ENCODE results near the gene SDHA. TPM values are rescaled to one million over a fixed set of nuclear protein-coding genes. Genes with fewer than 3 reads are reported as not detected.
"Not testable (repeated sequence)": the region's sequence is repeated elsewhere in the genome, so short reads cannot be mapped to it uniquely, and the experiment has no call there.

Gene SDHA
- total RNA-seq, 1 experiment from 2014 or later: 43.2 TPM

GRCh38 chr5:199197-199949, 18.7 kb upstream of the SDHA start:
- H3K27me3 ChIP-seq: no peaks in the 10 kb centered on the region
- no peak for DNase-seq
- H3K36me3 ChIP-seq: no peaks in the 10 kb centered on the region
- H3K9me3 ChIP-seq (replicated peaks): no peaks in the 10 kb centered on the region
- H3K4me3 ChIP-seq: no peak overlapping the region
- H3K4me1 ChIP-seq: no peaks in the 10 kb centered on the region
- H3K27ac ChIP-seq: no peak overlapping the region

- Histone ChIP-seq H3K27me3 (no peaks in the 10 kb centered on the region), H3K4me3 (no peak overlapping the region), H3K9me3 (replicated peaks) (no peaks in the 10 kb centered on the region), H3K27ac (no peak overlapping the region), H3K4me1 (no peaks in the 10 kb centered on the region), H3K36me3 (no peaks in the 10 kb centered on the region)
- no peak for DNase-seq
These were observed 18.0 kb upstream of the SDHA start for GRCh38 chr5:199950-200645.

GRCh38 chr5:200985-201384, 17.1 kb upstream of the SDHA start:
- no peaks in the 10 kb centered on the region for H3K4me1 ChIP-seq
- H3K36me3 ChIP-seq: no peaks in the 10 kb centered on the region
- no peaks in the 10 kb centered on the region for H3K27me3 ChIP-seq
- no peak overlapping the region for H3K4me3 ChIP-seq
- H3K27ac ChIP-seq: no peak overlapping the region
- no peaks in the 10 kb centered on the region for H3K9me3 ChIP-seq (replicated peaks)
- no peak for DNase-seq

- Histone ChIP-seq H3K36me3 (no peaks in the 10 kb centered on the region), H3K4me1 (no peaks in the 10 kb centered on the region), H3K27ac (no peak overlapping the region), H3K4me3 (no peak overlapping the region), H3K27me3 (no peaks in the 10 kb centered on the region), H3K9me3 (replicated peaks) (no peaks in the 10 kb centered on the region)
- no peak for DNase-seq
These were observed 16.4 kb upstream of the SDHA start for GRCh38 chr5:201672-202071.

GRCh38 chr5:203246-203930, 14.7 kb upstream of the SDHA start:
- Histone ChIP-seq H3K4me3 (no peak overlapping the region), H3K27ac (no peak overlapping the region), H3K9me3 (replicated peaks) (no peaks in the 10 kb centered on the region), H3K27me3 (no peaks in the 10 kb centered on the region), H3K36me3 (no peaks in the 10 kb centered on the region), H3K4me1 (no peaks in the 10 kb centered on the region)
- DNase-seq: no peak

- no peaks in the 10 kb centered on the region for H3K9me3 ChIP-seq (replicated peaks)
- H3K4me3 ChIP-seq: no peak overlapping the region
- no peaks in the 10 kb centered on the region for H3K4me1 ChIP-seq
- no peaks in the 10 kb centered on the region for H3K27me3 ChIP-seq
- no peak for DNase-seq
- H3K27ac ChIP-seq: no peak overlapping the region
- no peaks in the 10 kb centered on the region for H3K36me3 ChIP-seq
These were observed 14.1 kb upstream of the SDHA start for GRCh38 chr5:204001-204400.

GRCh38 chr5:204462-204861, 13.7 kb upstream of the SDHA start:
- H3K4me1 ChIP-seq: no peaks in the 10 kb centered on the region
- H3K4me3 ChIP-seq: no peak overlapping the region
- H3K9me3 ChIP-seq (replicated peaks): no peaks in the 10 kb centered on the region
- no peaks in the 10 kb centered on the region for H3K36me3 ChIP-seq
- no peak for DNase-seq
- no peak overlapping the region for H3K27ac ChIP-seq
- no peaks in the 10 kb centered on the region for H3K27me3 ChIP-seq

GRCh38 chr5:204966-205670, 13.0 kb upstream of the SDHA start:
- no peaks in the 10 kb centered on the region for H3K27me3 ChIP-seq
- H3K4me3 ChIP-seq: no peak overlapping the region
- no peak for DNase-seq
- no peaks in the 10 kb centered on the region for H3K36me3 ChIP-seq
- no peaks in the 10 kb centered on the region for H3K9me3 ChIP-seq (replicated peaks)
- H3K27ac ChIP-seq: no peak overlapping the region
- no peaks in the 10 kb centered on the region for H3K4me1 ChIP-seq

GRCh38 chr5:206406-206805, 11.7 kb upstream of the SDHA start:
- Histone ChIP-seq H3K36me3 (no peaks in the 10 kb centered on the region), H3K4me1 (no peaks in the 10 kb centered on the region), H3K27ac (no peak overlapping the region), H3K9me3 (replicated peaks) (no peaks in the 10 kb centered on the region), H3K4me3 (no peak overlapping the region), H3K27me3 (no peaks in the 10 kb centered on the region)
- DNase-seq: no peak

GRCh38 chr5:206927-207536, 11.1 kb upstream of the SDHA start:
- Histone ChIP-seq H3K4me1 (no peaks in the 10 kb centered on the region), H3K36me3 (no peaks in the 10 kb centered on the region), H3K27me3 (no peaks in the 10 kb centered on the region), H3K4me3 (no peak overlapping the region), H3K9me3 (replicated peaks) (no peaks in the 10 kb centered on the region), H3K27ac (no peak overlapping the region)
- no peak for DNase-seq

- Histone ChIP-seq H3K36me3 (no peaks in the 10 kb centered on the region), H3K27ac (no peak overlapping the region), H3K9me3 (replicated peaks) (no peaks in the 10 kb centered on the region), H3K27me3 (no peaks in the 10 kb centered on the region), H3K4me1 (no peaks in the 10 kb centered on the region), H3K4me3 (no peak overlapping the region)
- no peak for DNase-seq
These were observed 10.5 kb upstream of the SDHA start for GRCh38 chr5:207599-207998.

- no peak for DNase-seq
- H3K36me3 ChIP-seq: no peaks in the 10 kb centered on the region
- no peaks in the 10 kb centered on the region for H3K4me1 ChIP-seq
- no peaks in the 10 kb centered on the region for H3K27me3 ChIP-seq
- no peak overlapping the region for H3K4me3 ChIP-seq
- H3K9me3 ChIP-seq (replicated peaks): no peaks in the 10 kb centered on the region
- H3K27ac ChIP-seq: no peak overlapping the region
These were observed 9.5 kb upstream of the SDHA start for GRCh38 chr5:208449-209114.

- Histone ChIP-seq H3K4me3 (no peak overlapping the region), H3K27ac (no peak overlapping the region), H3K36me3 (no peaks in the 10 kb centered on the region), H3K4me1 (no peaks in the 10 kb centered on the region), H3K27me3 (no peaks in the 10 kb centered on the region), H3K9me3 (replicated peaks) (no peaks in the 10 kb centered on the region)
- DNase-seq: no peak
These were observed 4.2 kb upstream of the SDHA start for GRCh38 chr5:213803-214395.

- not testable (repeated sequence) for H3K9me3 ChIP-seq (replicated peaks); DNase-seq; H3K27ac ChIP-seq; H3K4me1 ChIP-seq; H3K27me3 ChIP-seq; H3K4me3 ChIP-seq; H3K36me3 ChIP-seq
These were observed 2.9 kb upstream of the SDHA start for GRCh38 chr5:215256-215655.
